ENCODE measurements around the gene CCDC180.
"Not testable (repeated sequence)": the region's sequence is repeated elsewhere in the genome, so short reads cannot be mapped to it uniquely, and the experiment has no call there.

The CCDC180 gene

GRCh38 chr9:97321251-97321650 lies 13.8 kb downstream of the CCDC180 start:
- Histone ChIP-seq H3K4me1 (ENCODE audit: control insufficient read depth, insufficient read depth, low read length) (no peaks in the 10 kb centered on the region), H3K27ac (ENCODE audit: low read depth, low read length) (no peak overlapping the region), H3K4me3 (ENCODE audit: low read depth, low read length) (no peak overlapping the region), H3K9me3 (ENCODE audit: control insufficient read depth, insufficient read depth, low read length) (no peaks in the 10 kb centered on the region), H3K27me3 (ENCODE audit: control insufficient read depth, insufficient read depth, low read length) (no peaks in the 10 kb centered on the region), H3K9ac (ENCODE audit: low read depth, low read length) (no peak overlapping the region), H3K36me3 (ENCODE audit: control insufficient read depth, insufficient read depth, low read length) (peaks cover 4% of the 10 kb centered on the region)

GRCh38 chr9:97321691-97322090 lies 14.2 kb downstream of the CCDC180 start:
- Histone ChIP-seq H3K27me3 (ENCODE audit: control insufficient read depth, insufficient read depth, low read length) (no peaks in the 10 kb centered on the region), H3K4me3 (ENCODE audit: low read depth, low read length) (no peak overlapping the region), H3K36me3 (ENCODE audit: control insufficient read depth, insufficient read depth, low read length) (peaks cover 4% of the 10 kb centered on the region; the same call in 1 of the 2 replicates), H3K9me3 (ENCODE audit: control insufficient read depth, insufficient read depth, low read length) (no peaks in the 10 kb centered on the region), H3K27ac (ENCODE audit: low read depth, low read length) (no peak overlapping the region), H3K4me1 (ENCODE audit: control insufficient read depth, insufficient read depth, low read length) (no peaks in the 10 kb centered on the region), H3K9ac (ENCODE audit: low read depth, low read length) (no peak overlapping the region)

GRCh38 chr9:97322105-97322504 lies 14.6 kb downstream of the CCDC180 start:
- H3K27ac ChIP-seq (ENCODE audit: low read depth, low read length): no peak overlapping the region
- no peaks in the 10 kb centered on the region for H3K4me1 ChIP-seq (ENCODE audit: control insufficient read depth, insufficient read depth, low read length)
- no peaks in the 10 kb centered on the region for H3K27me3 ChIP-seq (ENCODE audit: control insufficient read depth, insufficient read depth, low read length)
- H3K9ac ChIP-seq (ENCODE audit: low read depth, low read length): no peak overlapping the region
- H3K4me3 ChIP-seq (ENCODE audit: low read depth, low read length): no peak overlapping the region
- peaks cover 4% of the 10 kb centered on the region; the same call in 1 of the 2 replicates for H3K36me3 ChIP-seq (ENCODE audit: control insufficient read depth, insufficient read depth, low read length)
- no peaks in the 10 kb centered on the region for H3K9me3 ChIP-seq (ENCODE audit: control insufficient read depth, insufficient read depth, low read length)

GRCh38 chr9:97324954-97325353 lies 17.5 kb downstream of the CCDC180 start:
- H3K4me1 ChIP-seq (ENCODE audit: control insufficient read depth, insufficient read depth, low read length): no peaks in the 10 kb centered on the region
- peaks cover 4% of the 10 kb centered on the region; the same call in 1 of the 2 replicates for H3K36me3 ChIP-seq (ENCODE audit: control insufficient read depth, insufficient read depth, low read length)
- no peak overlapping the region for H3K9ac ChIP-seq (ENCODE audit: low read depth, low read length)
- no peaks in the 10 kb centered on the region for H3K27me3 ChIP-seq (ENCODE audit: control insufficient read depth, insufficient read depth, low read length)
- no peak overlapping the region for H3K4me3 ChIP-seq (ENCODE audit: low read depth, low read length)
- no peak overlapping the region for H3K27ac ChIP-seq (ENCODE audit: low read depth, low read length)
- no peaks in the 10 kb centered on the region for H3K9me3 ChIP-seq (ENCODE audit: control insufficient read depth, insufficient read depth, low read length)

- Histone ChIP-seq H3K9me3 (ENCODE audit: control insufficient read depth, insufficient read depth, low read length) (no peaks in the 10 kb centered on the region), H3K4me1 (ENCODE audit: control insufficient read depth, insufficient read depth, low read length) (no peaks in the 10 kb centered on the region), H3K4me3 (ENCODE audit: low read depth, low read length) (no peak overlapping the region), H3K9ac (ENCODE audit: low read depth, low read length) (no peak overlapping the region), H3K27ac (ENCODE audit: low read depth, low read length) (no peak overlapping the region), H3K36me3 (ENCODE audit: control insufficient read depth, insufficient read depth, low read length) (peaks cover 4% of the 10 kb centered on the region; the same call in 1 of the 2 replicates), H3K27me3 (ENCODE audit: control insufficient read depth, insufficient read depth, low read length) (no peaks in the 10 kb centered on the region)
Measured at GRCh38 chr9:97327562-97327961, 20.1 kb downstream of the CCDC180 start.

- Histone ChIP-seq H3K4me1 (ENCODE audit: control insufficient read depth, insufficient read depth, low read length) (no peaks in the 10 kb centered on the region), H3K9ac (ENCODE audit: low read depth, low read length) (no peak overlapping the region), H3K27ac (ENCODE audit: low read depth, low read length) (no peak overlapping the region), H3K27me3 (ENCODE audit: control insufficient read depth, insufficient read depth, low read length) (no peaks in the 10 kb centered on the region), H3K9me3 (ENCODE audit: control insufficient read depth, insufficient read depth, low read length) (no peaks in the 10 kb centered on the region), H3K4me3 (ENCODE audit: low read depth, low read length) (no peak overlapping the region), H3K36me3 (ENCODE audit: control insufficient read depth, insufficient read depth, low read length) (no peaks in the 10 kb centered on the region)
Measured at GRCh38 chr9:97332993-97333392, 25.5 kb downstream of the CCDC180 start.

GRCh38 chr9:97335622-97336021 lies 28.2 kb downstream of the CCDC180 start:
- H3K27me3 ChIP-seq (ENCODE audit: control insufficient read depth, insufficient read depth, low read length); H3K9me3 ChIP-seq (ENCODE audit: control insufficient read depth, insufficient read depth, low read length); H3K9ac ChIP-seq (ENCODE audit: low read depth, low read length); H3K27ac ChIP-seq (ENCODE audit: low read depth, low read length); H3K4me1 ChIP-seq (ENCODE audit: control insufficient read depth, insufficient read depth, low read length); H3K36me3 ChIP-seq (ENCODE audit: control insufficient read depth, insufficient read depth, low read length); H3K4me3 ChIP-seq (ENCODE audit: low read depth, low read length): not testable (repeated sequence)

- no peaks in the 10 kb centered on the region for H3K36me3 ChIP-seq (ENCODE audit: control insufficient read depth, insufficient read depth, low read length)
- H3K27ac ChIP-seq (ENCODE audit: low read depth, low read length): no peak overlapping the region
- H3K9ac ChIP-seq (ENCODE audit: low read depth, low read length): no peak overlapping the region
- H3K27me3 ChIP-seq (ENCODE audit: control insufficient read depth, insufficient read depth, low read length): no peaks in the 10 kb centered on the region
- no peaks in the 10 kb centered on the region for H3K9me3 ChIP-seq (ENCODE audit: control insufficient read depth, insufficient read depth, low read length)
- H3K4me3 ChIP-seq (ENCODE audit: low read depth, low read length): no peak overlapping the region
- H3K4me1 ChIP-seq (ENCODE audit: control insufficient read depth, insufficient read depth, low read length): no peaks in the 10 kb centered on the region
Measured at GRCh38 chr9:97348871-97349270, 41.4 kb downstream of the CCDC180 start.

- no peaks in the 10 kb centered on the region for H3K4me1 ChIP-seq (ENCODE audit: control insufficient read depth, insufficient read depth, low read length)
- H3K27me3 ChIP-seq (ENCODE audit: control insufficient read depth, insufficient read depth, low read length): no peaks in the 10 kb centered on the region
- H3K27ac ChIP-seq (ENCODE audit: low read depth, low read length): no peak overlapping the region
- H3K4me3 ChIP-seq (ENCODE audit: low read depth, low read length): no peak overlapping the region
- H3K9me3 ChIP-seq (ENCODE audit: control insufficient read depth, insufficient read depth, low read length): no peaks in the 10 kb centered on the region
- no peaks in the 10 kb centered on the region for H3K36me3 ChIP-seq (ENCODE audit: control insufficient read depth, insufficient read depth, low read length)
- no peak overlapping the region for H3K9ac ChIP-seq (ENCODE audit: low read depth, low read length)
Measured at GRCh38 chr9:97349400-97349799, 41.9 kb downstream of the CCDC180 start.

GRCh38 chr9:97354637-97355036 lies 47.2 kb downstream of the CCDC180 start:
- Histone ChIP-seq H3K36me3 (ENCODE audit: control insufficient read depth, insufficient read depth, low read length) (0 out of 2 replicates have a peak, but pooled peaks cover 3% of the 10 kb centered on the region), H3K4me1 (ENCODE audit: control insufficient read depth, insufficient read depth, low read length) (no peaks in the 10 kb centered on the region), H3K27me3 (ENCODE audit: control insufficient read depth, insufficient read depth, low read length) (no peaks in the 10 kb centered on the region), H3K9ac (ENCODE audit: low read depth, low read length) (no peak overlapping the region), H3K27ac (ENCODE audit: low read depth, low read length) (no peak overlapping the region), H3K9me3 (ENCODE audit: control insufficient read depth, insufficient read depth, low read length) (no peaks in the 10 kb centered on the region), H3K4me3 (ENCODE audit: low read depth, low read length) (no peak overlapping the region)

- Histone ChIP-seq H3K27ac (ENCODE audit: low read depth, low read length) (no peak overlapping the region), H3K36me3 (ENCODE audit: control insufficient read depth, insufficient read depth, low read length) (0 out of 2 replicates have a peak, but pooled peaks cover 3% of the 10 kb centered on the region), H3K9ac (ENCODE audit: low read depth, low read length) (no peak overlapping the region), H3K4me1 (ENCODE audit: control insufficient read depth, insufficient read depth, low read length) (no peaks in the 10 kb centered on the region), H3K4me3 (ENCODE audit: low read depth, low read length) (no peak overlapping the region), H3K9me3 (ENCODE audit: control insufficient read depth, insufficient read depth, low read length) (no peaks in the 10 kb centered on the region), H3K27me3 (ENCODE audit: control insufficient read depth, insufficient read depth, low read length) (no peaks in the 10 kb centered on the region)
Measured at GRCh38 chr9:97357056-97357455, 49.6 kb downstream of the CCDC180 start.
